ENCODE results near the gene TRMT112. TPM values are rescaled to one million over a fixed set of nuclear protein-coding genes. Genes with fewer than 3 reads are reported as not detected.

TRMT112 gene
- total and polyA plus RNA-seq, 2 of the 4 experiments (the other 2 are of a cell fraction): 173 to 202 TPM

DNA sequence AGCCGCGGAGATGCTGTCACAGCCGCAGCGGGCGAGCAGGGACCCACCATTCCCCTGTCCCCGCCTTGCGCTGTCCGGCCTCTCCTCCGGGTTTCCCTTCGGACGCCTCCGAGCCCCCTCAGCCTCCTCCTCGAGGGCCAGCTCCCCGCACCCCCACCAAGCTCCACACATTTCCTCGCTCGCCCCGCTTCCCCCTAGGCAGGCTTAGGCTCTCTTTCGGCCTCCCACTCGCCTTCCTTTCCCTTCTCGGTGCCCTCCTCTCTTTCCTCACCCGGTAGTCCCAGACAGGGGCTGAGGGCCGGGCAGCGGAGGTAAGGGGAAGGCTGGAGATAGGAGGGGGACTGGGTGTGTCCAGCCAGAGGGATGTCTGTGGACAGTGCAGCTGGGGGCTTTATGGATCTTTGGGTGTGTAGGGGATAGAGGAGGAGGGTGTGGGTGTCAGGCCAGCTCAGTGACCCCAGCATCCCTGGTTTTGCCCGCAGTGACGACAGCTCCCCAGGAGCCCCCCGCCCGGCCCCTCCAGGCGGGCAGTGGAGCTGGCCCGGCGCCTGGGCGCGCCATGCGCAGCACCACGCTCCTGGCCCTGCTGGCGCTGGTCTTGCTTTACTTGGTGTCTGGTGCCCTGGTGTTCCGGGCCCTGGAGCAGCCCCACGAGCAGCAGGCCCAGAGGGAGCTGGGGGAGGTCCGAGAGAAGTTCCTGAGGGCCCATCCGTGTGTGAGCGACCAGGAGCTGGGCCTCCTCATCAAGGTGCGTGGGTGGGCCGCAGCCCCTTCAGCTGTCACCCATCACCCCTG, 24.7 kb downstream of the TRMT112 start:
- Histone ChIP-seq H4K91ac (ENCODE audit: insufficient read depth, low read depth, low read length) (no peak overlapping the region), H2BK120ac (ENCODE audit: low read depth, low read length) (no peak overlapping the region), H3K79me1 (ENCODE audit: low read depth in 1 of 2, low read length in 2 of 2) (no peaks in the 10 kb centered on the region), H3K14ac (replicated peaks; ENCODE audit: low read depth, low read length) (no peak overlapping the region), H3K4me1 (ENCODE audit: control insufficient read depth, insufficient read depth, low read length) (peaks cover 4% of the 10 kb centered on the region; the same call in 1 of the 2 replicates), H4K8ac (ENCODE audit: low read depth in 2 of 2, low read length in 2 of 2) (no peak overlapping the region), H4K20me1 (ENCODE audit: insufficient read depth, low read length) (peaks cover 5% of the 10 kb centered on the region; the same call in 1 of the 2 replicates), H4K5ac (ENCODE audit: low read depth, low read length) (no peak overlapping the region), H2AFZ (replicated peaks; ENCODE audit: low read length, poor library complexity) (peak overlapping the region; percentile 72), H3K9ac (ENCODE audit: low read depth, low read length) (no peak overlapping the region), H3K18ac (ENCODE audit: low read depth, low read length) (no peak overlapping the region), H3K27ac (ENCODE audit: insufficient read depth, low read length) (no peak overlapping the region), H2AK9ac (replicated peaks; ENCODE audit: low read depth, low read length, poor library complexity) (no peak overlapping the region), H3K4me3 (ENCODE audit: insufficient read depth, low read depth, low read length) (peak overlapping the region; percentile 24; the same call in 1 of the 2 replicates), H2BK5ac (ENCODE audit: low read depth, low read length, poor library complexity, severe bottlenecking) (no peak overlapping the region), H3K56ac (ENCODE audit: extremely low read depth, insufficient read depth, low read length) (no peak overlapping the region), H3K9me1 (ENCODE audit: insufficient read depth, low read length) (no peaks in the 10 kb centered on the region), H3K23ac (ENCODE audit: low read depth, low read length) (no peak overlapping the region), H3K27me3 (ENCODE audit: control insufficient read depth, insufficient read depth, low read length) (peaks cover 74% of the 10 kb centered on the region), H3K4ac (ENCODE audit: low read depth, low read length) (no peak overlapping the region), H2AK5ac (ENCODE audit: low read depth, low read length) (no peak overlapping the region), H2BK20ac (ENCODE audit: low read depth, low read length) (no peak overlapping the region), H3K36me3 (ENCODE audit: control insufficient read depth, insufficient read depth, low read length) (no peaks in the 10 kb centered on the region), H3K4me2 (ENCODE audit: low read depth, low read length) (peak overlapping the region; percentile 18; the same call in 1 of the 2 replicates), H3K9me3 (ENCODE audit: control insufficient read depth, insufficient read depth, low read length) (no peaks in the 10 kb centered on the region), H2BK15ac (ENCODE audit: low read depth, low read length) (no peak overlapping the region)
- intact Hi-C loops (cut with micrococcal nuclease) (no loop called here), dilution Hi-C loops (cut with HindIII; ENCODE audit: low sequenced_read_pairs, unreplicated experiment) (no loop called here), in situ Hi-C loops (cut with MboI; ENCODE audit: low sequenced_read_pairs) (no loop called here)
- CTCF ChIA-PET: interaction anchor here (1.1 kb wide), 1 partner anchor 8 kb away, joined by 5 read pairs; no protein-coding TSS in a partner anchor
- DNase-seq: no peak
- POLR2A ChIA-PET (ENCODE audit: unreplicated experiment): no interaction called here
- TF ChIP-seq NFE2L2 (IDR thresholded peaks at IDR 0.05; ENCODE audit: low read depth, low read length): no peak
- no peak for TF ChIP-seq RFX5 (IDR thresholded peaks at IDR 0.05; ENCODE audit: low read depth, low read length)
- no peak for TF ChIP-seq FOS (IDR thresholded peaks at IDR 0.05; ENCODE audit: low read depth, low read length)
- 24% methylated on average over 16 of the region's 42 CpGs; no CpG with 5 or more reads in 1 of the 2 experiments for WGBS, 2 experiments (ENCODE audit: extremely low coverage in 2 of 2, insufficient read length in 1 of 2)
- BruUV-seq (replicated peaks): no TSS peak
- ATAC-seq (ENCODE audit: low read depth): peak; percentile 35

Data from IMR-90 (cell line).